PC-9 (cell line): ENCODE data around the gene GAPDH. TPM values are rescaled to one million over a fixed set of nuclear protein-coding genes. Genes with fewer than 3 reads are reported as not detected.

ENCODE experiments used
- BruUV-seq: library from RNA; stranded (reverse); fragments of 400-500 nt; replicated peaks from 2 replicates; lab custom pipeline; 2021; lab: Mats Ljungman, UMichigan
- CTCF ChIA-PET: fragments of 300-600 bp; sonication (Branson Sonifier 250); formaldehyde crosslinking; loops from one replicate; lab custom pipeline; 2022; ENCODE audit warnings: antibody characterized with exemption; lab: Charles Lee
- POLR2A ChIA-PET: fragments of 300-600 bp; sonication (Branson Sonifier 250); formaldehyde crosslinking; loops from one replicate; lab custom pipeline; 2022; ENCODE audit warnings: antibody characterized with exemption; ENCODE audit not compliant: unreplicated experiment; lab: Charles Lee
- DNase-seq, 2 experiments: peaks; one replicate each; pipeline versions ENCODE4 v3.0.0 to v3.0.0-alpha.2; 2015 to 2022; ENCODE audit warnings: mixed read lengths in 1 of 2
- H2AFZ ChIP-seq: fragments of 200-600 bp; sonication (generic); 2 replicates; pipeline ENCODE4 v1.8.1; 2017; ENCODE audit warnings: antibody characterized with exemption
- H3F3A ChIP-seq: fragments of 200-600 bp; sonication (generic); 2 replicates; pipeline ENCODE4 v1.8.1; 2017; ENCODE audit warnings: antibody characterized with exemption, mild to moderate bottlenecking, low read depth; ENCODE audit not compliant: insufficient read depth
- H3K27ac ChIP-seq: fragments of 200-600 bp; sonication (generic); 2 replicates; pipeline ENCODE4 v1.6.1; 2016; ENCODE audit warnings: mixed run types
- H3K27me3 ChIP-seq: fragments of 200-600 bp; sonication (generic); 2 replicates; pipeline ENCODE4 v1.6.1; 2016; ENCODE audit warnings: low read depth, mixed run types; ENCODE audit not compliant: insufficient read depth
- H3K36me3 ChIP-seq: fragments of 200-600 bp; sonication (generic); 2 replicates; pipeline ENCODE4 v1.6.1; 2016; ENCODE audit warnings: low read depth, mixed run types
- H3K4me1 ChIP-seq: fragments of 200-600 bp; sonication (generic); replicated peaks from 2 replicates; pipeline ENCODE4 v1.6.1; 2016; ENCODE audit warnings: mixed run types; ENCODE audit not compliant: insufficient read depth
- H3K4me2 ChIP-seq: fragments of 200-600 bp; sonication (generic); 2 replicates; pipeline ENCODE4 v1.6.1; 2017; ENCODE audit warnings: mixed run types
- H3K4me3 ChIP-seq: fragments of 200-600 bp; sonication (generic); 2 replicates; pipeline ENCODE4 v1.6.1; 2016; ENCODE audit warnings: mixed run types
- H3K79me2 ChIP-seq: fragments of 200-600 bp; sonication (generic); 2 replicates; pipeline ENCODE4 v1.6.1; 2017; ENCODE audit warnings: low read depth, mixed run types
- H3K9me2 ChIP-seq: fragments of 200-600 bp; sonication (generic); 2 replicates; pipeline ENCODE4 v1.8.1; 2017; ENCODE audit warnings: mild to moderate bottlenecking; ENCODE audit not compliant: insufficient read depth
- H3K9me3 ChIP-seq: fragments of 200-600 bp; sonication (generic); 2 replicates; pipeline ENCODE4 v1.8.1; 2016; ENCODE audit warnings: low read depth; ENCODE audit not compliant: insufficient read depth
- H4K20me1 ChIP-seq: fragments of 200-600 bp; sonication (generic); 2 replicates; pipeline ENCODE4 v1.8.1; 2017; ENCODE audit not compliant: insufficient read depth
- CTCF ChIP-seq: fragments of 200-600 bp; sonication (generic); conservative IDR thresholded peaks from 2 replicates; pipeline ENCODE4 v1.6.1; 2017; ENCODE audit warnings: mixed run types, antibody characterized with exemption, mild to moderate bottlenecking, moderate library complexity
- EZH2 ChIP-seq: fragments of 200-600 bp; sonication (generic); IDR thresholded peaks from 2 replicates; pipeline ENCODE4 v1.8.0; 2017; ENCODE audit warnings: antibody characterized with exemption, low read depth
- intact Hi-C: fragments of 100-400 bp; cut with micrococcal nuclease; formaldehyde crosslinking; loops from one replicate; pipeline ENCODE4 v1.10.0; 2022; ENCODE audit not compliant: unreplicated experiment
- total RNA-seq: library from RNA; stranded (reverse); gene quantifications from 2 replicates; pipeline ENCODE4 v1.2.3, GENCODE V29; 2021

GAPDH gene
- total RNA-seq, 1 experiment from 2014 or later = 8,169 TPM

DNA sequence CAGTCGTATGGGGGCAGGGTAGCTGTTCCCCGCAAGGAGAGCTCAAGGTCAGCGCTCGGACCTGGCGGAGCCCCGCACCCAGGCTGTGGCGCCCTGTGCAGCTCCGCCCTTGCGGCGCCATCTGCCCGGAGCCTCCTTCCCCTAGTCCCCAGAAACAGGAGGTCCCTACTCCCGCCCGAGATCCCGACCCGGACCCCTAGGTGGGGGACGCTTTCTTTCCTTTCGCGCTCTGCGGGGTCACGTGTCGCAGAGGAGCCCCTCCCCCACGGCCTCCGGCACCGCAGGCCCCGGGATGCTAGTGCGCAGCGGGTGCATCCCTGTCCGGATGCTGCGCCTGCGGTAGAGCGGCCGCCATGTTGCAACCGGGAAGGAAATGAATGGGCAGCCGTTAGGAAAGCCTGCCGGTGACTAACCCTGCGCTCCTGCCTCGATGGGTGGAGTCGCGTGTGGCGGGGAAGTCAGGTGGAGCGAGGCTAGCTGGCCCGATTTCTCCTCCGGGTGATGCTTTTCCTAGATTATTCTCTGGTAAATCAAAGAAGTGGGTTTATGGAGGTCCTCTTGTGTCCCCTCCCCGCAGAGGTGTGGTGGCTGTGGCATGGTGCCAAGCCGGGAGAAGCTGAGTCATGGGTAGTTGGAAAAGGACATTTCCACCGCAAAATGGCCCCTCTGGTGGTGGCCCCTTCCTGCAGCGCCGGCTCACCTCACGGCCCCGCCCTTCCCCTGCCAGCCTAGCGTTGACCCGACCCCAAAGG, 804 bp downstream of the GAPDH start:
- no peak for TF ChIP-seq CTCF
- TF ChIP-seq EZH2 = no peak
- BruUV-seq = TSS peak; percentile 42
- Histone ChIP-seq H3K27ac (peak overlapping the region; percentile 83), H3K4me3 (peak overlapping the region; percentile 97), H4K20me1 (peaks cover 45% of the 10 kb centered on the region), H3K79me2 (peaks cover 60% of the 10 kb centered on the region), H3K36me3 (peaks cover 46% of the 10 kb centered on the region), H3K9me2 (no peaks in the 10 kb centered on the region), H3F3A (peaks cover 93% of the 10 kb centered on the region), H3K4me1 (peaks cover 51% of the 10 kb centered on the region), H3K9me3 (no peaks in the 10 kb centered on the region), H2AFZ (no peak overlapping the region), H3K27me3 (no peaks in the 10 kb centered on the region), H3K4me2 (peak overlapping the region; percentile 96)
- ChIA-PET CTCF (interaction anchor here (0.7 kb wide), 1 partner anchor 339 kb away, joined by 4 read pairs; no protein-coding TSS in a partner anchor), POLR2A (interaction anchor here (0.6 to 1.1 kb wide), 4 partner anchors 12 to 316 kb away, joined by 3 to 4 read pairs (median 3); no protein-coding TSS in a partner anchor)
- peak; percentile 72 to 76 for DNase-seq
- intact Hi-C loops = loop anchor here (1.0 to 10.0 kb wide), 5 partner anchors 65 to 550 kb away; partner anchors contain the start of gene VAMP1

GRCh38 chr12:6535697-6535946, 1.3 kb downstream of the GAPDH start:
- Histone ChIP-seq H3K36me3 (peaks cover 42% of the 10 kb centered on the region), H3K79me2 (peaks cover 55% of the 10 kb centered on the region), H3K27ac (peak overlapping the region; percentile 83), H3K4me2 (peak overlapping the region; percentile 96), H3K27me3 (no peaks in the 10 kb centered on the region), H3K4me1 (peaks cover 50% of the 10 kb centered on the region), H3K9me2 (no peaks in the 10 kb centered on the region), H2AFZ (no peak overlapping the region), H3K4me3 (peak overlapping the region; percentile 97), H4K20me1 (peaks cover 45% of the 10 kb centered on the region), H3K9me3 (no peaks in the 10 kb centered on the region), H3F3A (peaks cover 93% of the 10 kb centered on the region)
- TF ChIP-seq CTCF (no peak), EZH2 (no peak)
- no peak for DNase-seq
- intact Hi-C loops = loop anchor here (10.0 kb wide), 3 partner anchors 321 to 551 kb away; no protein-coding TSS in a partner anchor
- BruUV-seq = no TSS peak
- ChIA-PET POLR2A (interaction anchor here (0.6 to 0.7 kb wide), 4 partner anchors 12 to 679 kb away, joined by 3 to 5 read pairs (median 4); no protein-coding TSS in a partner anchor), CTCF (no interaction called here)

- no peak for DNase-seq
- H4K20me1 ChIP-seq = peaks cover 45% of the 10 kb centered on the region
- ChIA-PET POLR2A (interaction anchor here (0.6 to 0.7 kb wide), 5 partner anchors 11 to 680 kb away, joined by 3 to 5 read pairs (median 4); no protein-coding TSS in a partner anchor), CTCF (no interaction called here)
- H3K79me2 ChIP-seq = peaks cover 50% of the 10 kb centered on the region
- peak overlapping the region; percentile 96 for H3K4me2 ChIP-seq
- H3K27ac ChIP-seq = peak overlapping the region; percentile 83
- H3K4me3 ChIP-seq = peak overlapping the region; percentile 97
- peaks cover 37% of the 10 kb centered on the region for H3K36me3 ChIP-seq
- intact Hi-C loops = loop anchor here (10.0 kb wide), 3 partner anchors 321 to 551 kb away; no protein-coding TSS in a partner anchor
- H3F3A ChIP-seq = peaks cover 93% of the 10 kb centered on the region
- no peaks in the 10 kb centered on the region for H3K27me3 ChIP-seq
- TF ChIP-seq CTCF (no peak), EZH2 (no peak)
- no peak overlapping the region for H2AFZ ChIP-seq
- no TSS peak for BruUV-seq
- no peaks in the 10 kb centered on the region for H3K9me2 ChIP-seq
- no peaks in the 10 kb centered on the region for H3K9me3 ChIP-seq
- H3K4me1 ChIP-seq = peaks cover 50% of the 10 kb centered on the region
These were observed 1.9 kb downstream of the GAPDH start for GRCh38 chr12:6535960-6536847.
